GM12891 (cell line): ENCODE data around the gene KCTD10.

Experiments
- PAX5 ChIP-seq: IDR thresholded peaks from 2 replicates; pipeline ENCODE4 v1.6.1; 2011; ENCODE audit warnings: low read length, moderate library complexity, mild to moderate bottlenecking; ENCODE audit not compliant: insufficient read depth, severe bottlenecking
- POLR2A ChIP-seq: IDR thresholded peaks from 2 replicates; pipeline ENCODE4 v1.6.1; 2011; ENCODE audit warnings: low read depth, low read length, control low read depth
- POLR2AphosphoS5 ChIP-seq: IDR thresholded peaks from 2 replicates; pipeline ENCODE4 v1.6.1; 2011; ENCODE audit warnings: low read depth, low read length, control low read depth
- POU2F2 ChIP-seq: IDR thresholded peaks from 2 replicates; pipeline ENCODE4 v1.6.1; 2011; ENCODE audit warnings: low read depth, mild to moderate bottlenecking, control low read depth, low read length, moderate library complexity
- SPI1 ChIP-seq: IDR thresholded peaks from 2 replicates; pipeline ENCODE4 v1.6.1; 2011; ENCODE audit warnings: low read depth, low read length, control low read depth
- TAF1 ChIP-seq: IDR thresholded peaks from 2 replicates; pipeline ENCODE4 v1.6.1; 2011; ENCODE audit warnings: low read depth, low read length, control low read depth

DNA sequence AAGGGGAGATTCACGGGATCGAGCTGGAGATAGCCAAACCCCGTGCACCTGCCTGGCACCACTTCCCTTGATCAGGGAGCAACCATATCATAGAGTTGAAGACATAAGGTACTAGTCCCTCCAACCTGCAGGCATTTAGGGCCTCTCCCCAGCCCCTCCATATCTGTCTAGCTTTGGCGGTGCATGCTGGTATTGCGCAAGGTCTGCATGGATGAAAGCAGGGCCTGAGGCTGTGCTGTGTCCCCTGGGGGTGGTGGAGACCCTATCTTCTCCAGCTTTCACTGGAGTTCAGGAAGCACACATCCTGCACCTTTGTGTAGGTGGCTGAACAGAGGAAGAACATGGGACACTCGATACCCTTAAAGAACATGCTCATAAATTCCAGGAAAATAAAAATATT, 46.9 kb downstream of the KCTD10 start:
- TF ChIP-seq POLR2AphosphoS5 = no peak
- TF ChIP-seq SPI1 = no peak
- no peak for TF ChIP-seq POLR2A
- TF ChIP-seq POU2F2 = no peak
- TF ChIP-seq PAX5 = no peak
- TF ChIP-seq TAF1 = no peak
